ENCODE results near the gene AMBRA1. TPM values are rescaled to one million over a fixed set of nuclear protein-coding genes. Genes with fewer than 3 reads are reported as not detected.

The AMBRA1 gene
- 10 to 100 TPM; 56.2 to 60.7 TPM for total RNA-seq

- DNase-seq (ENCODE audit: low spot score): peak; percentile 89
- WGBS: 1% methylated on average over 53 of the region's 54 CpGs
- H3K27me3 ChIP-seq (replicated peaks; ENCODE audit: insufficient read depth): no peaks in the 10 kb centered on the region
Measured at GRCh38 chr11:46593550-46594373, at the start of gene AMBRA1. AMBRA1 (minus strand) TSS chr11:46594023; CDS start chr11:46548380, 45,643 bp downstream.

GRCh38 chr11:46643531-46643930 is 49.7 kb upstream of the AMBRA1 start:
- TF ChIP-seq CTCF (IDR thresholded peaks at IDR 0.05) (no peak), POLR2AphosphoS5 (IDR thresholded peaks at IDR 0.05) (no peak), POLR2A (IDR thresholded peaks at IDR 0.05) (no peak)
- Histone ChIP-seq H3K4me3 (no peak overlapping the region), H3K36me3 (no peaks in the 10 kb centered on the region), H3K9me3 (no peaks in the 10 kb centered on the region), H3K27me3 (replicated peaks; ENCODE audit: insufficient read depth) (no peaks in the 10 kb centered on the region), H3K27ac (no peak overlapping the region), H3K4me1 (replicated peaks) (no peaks in the 10 kb centered on the region)
- intact Hi-C loops (cut with DNase I): no loop called here
- DNase-seq (ENCODE audit: low spot score): no peak
- 89% methylated on average over 3 of the region's 3 CpGs for WGBS

More at GRCh38 chr11:46593550-46594373, at the start of gene AMBRA1:
- Histone ChIP-seq H3K27ac (peak within 1 kb of the TSS; percentile 80 to 83), H3K4me3 (peak within 1 kb of the TSS; percentile 84 to 89), H3K9me3 (no peaks in the 10 kb centered on the region), H3K4me1 (replicated peaks) (peaks cover 5% of the 10 kb centered on the region), H3K36me3 (no peaks in the 10 kb centered on the region)
- intact Hi-C loops (cut with DNase I): no loop called here
- TF ChIP-seq POLR2A (IDR thresholded peaks at IDR 0.05) (peak; percentile 65), CTCF (IDR thresholded peaks at IDR 0.05) (peak in 1 of 4 experiments; percentile 14), POLR2AphosphoS5 (IDR thresholded peaks at IDR 0.05) (peak; percentile 95)

GRCh38 chr11:46642627-46643335 is 49.0 kb upstream of the AMBRA1 start:
- intact Hi-C loops (cut with DNase I): no loop called here
- no peak for DNase-seq (ENCODE audit: low spot score)
- 91% methylated on average over 8 of the region's 8 CpGs for WGBS

GRCh38 chr11:46641639-46642038 is 47.8 kb upstream of the AMBRA1 start:
- Histone ChIP-seq H3K27me3 (replicated peaks; ENCODE audit: insufficient read depth) (no peaks in the 10 kb centered on the region), H3K36me3 (no peaks in the 10 kb centered on the region), H3K4me3 (no peak overlapping the region), H3K9me3 (no peaks in the 10 kb centered on the region), H3K4me1 (replicated peaks) (no peaks in the 10 kb centered on the region), H3K27ac (no peak overlapping the region)
- DNase-seq (ENCODE audit: low spot score): no peak
- TF ChIP-seq POLR2AphosphoS5 (IDR thresholded peaks at IDR 0.05): no peak
- no peak for TF ChIP-seq POLR2A (IDR thresholded peaks at IDR 0.05)
- no peak for TF ChIP-seq CTCF (IDR thresholded peaks at IDR 0.05)
- intact Hi-C loops (cut with DNase I): no loop called here
- 83% methylated on average over 3 of the region's 3 CpGs for WGBS

More at GRCh38 chr11:46642627-46643335, 49.0 kb upstream of the AMBRA1 start:
- TF ChIP-seq POLR2AphosphoS5 (IDR thresholded peaks at IDR 0.05): no peak
- no peak for TF ChIP-seq CTCF (IDR thresholded peaks at IDR 0.05)
- no peak for TF ChIP-seq POLR2A (IDR thresholded peaks at IDR 0.05)
- no peaks in the 10 kb centered on the region for H3K9me3 ChIP-seq
- no peak overlapping the region for H3K27ac ChIP-seq
- no peaks in the 10 kb centered on the region for H3K4me1 ChIP-seq (replicated peaks)
- H3K27me3 ChIP-seq (replicated peaks; ENCODE audit: insufficient read depth): no peaks in the 10 kb centered on the region
- H3K36me3 ChIP-seq: no peaks in the 10 kb centered on the region
- H3K4me3 ChIP-seq: no peak overlapping the region

Data from prostate gland (tissue), 2 donors.